K562 (cell line): ENCODE measurements around the gene ALG14. TPM values are rescaled to one million over a fixed set of nuclear protein-coding genes. Genes with fewer than 3 reads are reported as not detected.

ENCODE experiments used
- ATAC-seq: fragments of 200-7000 bp; cut with Tn5 transposase; 3 replicates; pipeline ENCODE4 v1.9.1; 2020; ENCODE audit warnings: moderate library complexity
- BruUV-seq: library from RNA; stranded (reverse); fragments of 400-500 nt; replicated peaks from 2 replicates; lab custom pipeline; 2021; lab: Mats Ljungman, UMichigan
- CTCF ChIA-PET: fragments of 300-600 bp; formaldehyde crosslinking; extraction: SDS; loops from one replicate; lab custom pipeline; 2021; ENCODE audit warnings: low intra/inter-chr PET ratio; lab: Yijun Ruan, JAX
- POLR2A ChIA-PET: fragments of 300-600, 350-650 bp; sonication (Branson Sonifier 250); formaldehyde crosslinking; extraction: SDS; loops from one replicate; lab custom pipeline; 2021; ENCODE audit warnings: antibody characterized with exemption, inconsistent platforms; lab: Yijun Ruan, JAX
- DNase-seq, 4 experiments: peaks; one replicate each; pipeline versions ENCODE4 v3.0.0 to v3.0.0-alpha.2; 2011 to 2018; ENCODE audit warnings: low spot score in 3 of 4, mixed read lengths in 3 of 4; ENCODE audit errors: extremely low read depth in 1 of 4
- FAIRE-seq: peaks from 2 replicates; lab custom pipeline; 2011; peaks lifted over from hg19 to GRCh38; lab: Jason Lieb, UNC
- H2AFZ ChIP-seq: 2 replicates; pipeline ENCODE4 v1.6.0; 2011; ENCODE audit warnings: low read depth, low read length, control low read depth, inconsistent platforms
- H3K27ac ChIP-seq: fragments of 200-600 bp; 3 replicates; pipeline ENCODE4 v1.8.0; 2011; ENCODE audit warnings: low read depth, mild to moderate bottlenecking, control low read depth, inconsistent platforms, low read length, moderate library complexity, mixed read lengths; ENCODE audit errors: extremely low read depth
- H3K27me3 ChIP-seq, 2 experiments: fragments of 300-600 bp in 1 of 2; 2 replicates in 1 of 2; 3 replicates in 1 of 2; pipeline versions ENCODE4 v1.6.0 to v1.8.0; 2011; ENCODE audit warnings: inconsistent platforms in 2 of 2, low read length in 2 of 2, mild to moderate bottlenecking in 1 of 2, mixed read lengths in 1 of 2, moderate library complexity in 1 of 2; ENCODE audit not compliant: control insufficient read depth in 2 of 2, insufficient read depth in 2 of 2
- H3K36me3 ChIP-seq: fragments of 300-600 bp; 3 replicates; pipeline ENCODE4 v1.8.0; 2011; ENCODE audit warnings: mild to moderate bottlenecking, low read length, inconsistent platforms; ENCODE audit not compliant: control insufficient read depth, insufficient read depth
- H3K4me1 ChIP-seq, 2 experiments: fragments of 200-600 bp in 1 of 2; replicated peaks in 1 of 2; 2 replicates in 1 of 2; 3 replicates in 1 of 2; pipeline versions ENCODE4 v1.5.1 to v1.8.0; 2011; ENCODE audit warnings: inconsistent platforms in 2 of 2, low read length in 2 of 2, mild to moderate bottlenecking in 1 of 2, mixed read lengths in 1 of 2, moderate library complexity in 1 of 2; ENCODE audit not compliant: control insufficient read depth in 2 of 2, insufficient read depth in 2 of 2
- H3K4me2 ChIP-seq: 2 replicates; pipeline ENCODE4 v1.6.1; 2011; ENCODE audit warnings: low read length, control low read depth, inconsistent platforms, mixed read lengths; ENCODE audit not compliant: insufficient read depth
- H3K4me3 ChIP-seq: fragments of 200-600 bp; sonication (generic), shearing (Covaris generic); 2 replicates; pipeline ENCODE4 v1.5.1; 2016; ENCODE audit warnings: control low read depth, inconsistent platforms
- H3K79me2 ChIP-seq: fragments of 200-600 bp; 3 replicates; pipeline ENCODE4 v1.8.0; 2011; ENCODE audit warnings: low read length, inconsistent platforms; ENCODE audit not compliant: control insufficient read depth, insufficient read depth
- H3K9ac ChIP-seq, 2 experiments: 2 replicates each; pipeline versions ENCODE4 v1.6.0 to v1.6.1; 2011; ENCODE audit warnings: low read depth in 2 of 2, low read length in 2 of 2, control low read depth in 1 of 2, inconsistent platforms in 1 of 2, mild to moderate bottlenecking in 1 of 2, mixed read lengths in 1 of 2; ENCODE audit not compliant: insufficient read depth in 1 of 2
- H3K9me1 ChIP-seq: one replicate; pipeline ENCODE4 v1.6.0; 2011; ENCODE audit warnings: inconsistent platforms, mild to moderate bottlenecking, low read length, moderate library complexity; ENCODE audit not compliant: control insufficient read depth, insufficient read depth
- H3K9me3 ChIP-seq: replicated peaks from 2 replicates; pipeline ENCODE4 v1.5.1; 2011; ENCODE audit warnings: low read depth, low read length, inconsistent platforms; ENCODE audit not compliant: control insufficient read depth, insufficient read depth
- H4K20me1 ChIP-seq: replicated peaks from 2 replicates; pipeline ENCODE4 v1.6.1; 2011; ENCODE audit warnings: low read length, inconsistent platforms, mixed read lengths; ENCODE audit not compliant: control insufficient read depth, insufficient read depth
- CC2D1A ChIP-seq: fragments of 450-650 bp; IDR thresholded peaks from 2 replicates; pipeline ENCODE4 v1.6.1; 2017; ENCODE audit warnings: mild to moderate bottlenecking
- GTF2A2 ChIP-seq: IDR thresholded peaks from 2 replicates; pipeline ENCODE4 v1.6.1; 2016; ENCODE audit warnings: mild to moderate bottlenecking, missing genetic modification characterization, missing compliant biosample characterization
- GTF2E2 ChIP-seq: fragments of 200-800 bp; sonication (Bioruptor generic); IDR thresholded peaks from 2 replicates; pipeline ENCODE4 v1.6.1; 2016; ENCODE audit warnings: missing genetic modification characterization, missing compliant biosample characterization
- HLTF ChIP-seq: fragments of 450-650 bp; IDR thresholded peaks from 2 replicates; pipeline ENCODE4 v1.6.1; 2016
- ILF3 ChIP-seq: fragments of 450-650 bp; IDR thresholded peaks from 2 replicates; pipeline ENCODE4 v1.6.1; 2018; ENCODE audit warnings: antibody characterized with exemption, mild to moderate bottlenecking, moderate library complexity, borderline replicate concordance
- KDM2B ChIP-seq: fragments of 250-450 bp; sonication (Bioruptor Pico); IDR thresholded peaks from 2 replicates; pipeline ENCODE4 v1.8.0; 2021; ENCODE audit warnings: mild to moderate bottlenecking, moderate library complexity
- KLF6 ChIP-seq: fragments of 250-450 bp; sonication (Bioruptor Pico); IDR thresholded peaks from 2 replicates; pipeline ENCODE4 v1.4.0; 2020; ENCODE audit warnings: mild to moderate bottlenecking, moderate library complexity, borderline replicate concordance
- RUNX1 ChIP-seq: sonication (generic); IDR thresholded peaks from 2 replicates; pipeline ENCODE4 v1.6.1; 2016; ENCODE audit warnings: antibody characterized with exemption, low read depth
- ZEB2 ChIP-seq: fragments of 450-650 bp; IDR thresholded peaks from 2 replicates; pipeline ENCODE4 v1.6.1; 2016
- WGBS: fragments of 100-300 bp; shearing (Covaris generic); methylation state at CpG from one replicate; pipeline ENCODE4 v1.1.6; 2016; ENCODE audit warnings: low coverage, mixed read lengths; ENCODE audit not compliant: insufficient coverage; ENCODE audit errors: missing lambda C conversion rate; 5-methylcytosine and 5-hydroxymethylcytosine counted together
- in situ Hi-C: fragments of 300-500 bp; cut with MboI; formaldehyde crosslinking; loops from 4 replicates; pipeline ENCODE4 v1.15.0; 2018; ENCODE audit warnings: inconsistent platforms, mixed read lengths
- intact Hi-C: fragments of 100-400 bp; cut with micrococcal nuclease; formaldehyde crosslinking; loops from 2 replicates; pipeline ENCODE4 v1.14.2; 2022
- polyA plus RNA-seq, 8 experiments: library from polyadenylated mRNA; depleted of rRNA in 4 of 8; stranded (reverse) in 5 of 8; unstranded in 3 of 8; fragments of >200 nt; fragmentation: Nextera tagmentation in 2 of 8; fragmentation: Illumina TruSeq in 1 of 8; extraction: Ambion mirVana in 2 of 8; extraction: Trizol in 1 of 8; gene quantifications; 2 replicates each; pipeline versions ENCODE4 v1.2.1 to v1.2.3, GENCODE V29; 2011 to 2014; ENCODE audit warnings: inconsistent platforms in 1 of 8, missing spikeins in 1 of 8
- total RNA-seq, 7 experiments: library from RNA; depleted of rRNA in 6 of 7; stranded (reverse); fragments of >200 nt in 6 of 7; fragmentation: Illumina TruSeq in 2 of 7; extraction: Trizol in 2 of 7; gene quantifications; 2 replicates each; pipeline versions ENCODE4 v1.2.1 to v1.2.3, GENCODE V29; 2011 to 2021; ENCODE audit warnings: low replicate concordance in 1 of 7
- TF ChIP-seq, protein P1 (sequence below): fragments of 250-450 bp; sonication (Bioruptor Pico); IDR thresholded peaks from 2 replicates; pipeline ENCODE4 v1.4.0; 2020

The ALG14 gene
- total and polyA plus RNA-seq, 9 of the 15 experiments (the other 6 are each of a cell fraction or from before 2014, with no cell fraction given) = 2.8 to 16.2 (median 4.9) TPM

DNA sequence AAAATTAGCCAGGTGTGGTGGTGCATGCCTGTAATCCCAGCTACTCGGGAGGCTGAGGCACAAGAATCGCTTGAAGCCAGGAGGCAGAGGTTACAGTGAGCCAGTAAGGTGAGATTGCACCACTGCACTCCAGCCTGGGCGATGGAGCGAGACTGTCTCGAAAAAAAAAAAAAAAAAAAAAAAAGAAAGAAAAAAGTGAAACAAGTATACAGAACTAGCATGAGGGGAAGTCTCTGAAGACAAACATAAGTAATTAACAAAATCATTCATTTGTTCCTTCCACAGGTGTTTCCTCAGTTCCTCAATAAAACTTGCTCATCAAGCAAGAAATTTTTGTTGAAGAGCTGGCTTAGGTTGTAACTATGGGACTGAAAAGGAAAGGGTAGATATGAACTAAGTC, 93.6 kb downstream of the ALG14 start:
- Histone ChIP-seq H3K79me2 (no peaks in the 10 kb centered on the region), H3K4me3 (no peak overlapping the region), H3K9ac (no peak overlapping the region), H3K9me1 (no peaks in the 10 kb centered on the region), H3K27me3 (peaks cover 5 to 6% of the 10 kb centered on the region in 2 experiments; a peak in 2 of 5 replicates), H3K4me2 (no peak overlapping the region), H3K9me3 (no peaks in the 10 kb centered on the region), H3K27ac (no peak overlapping the region), H3K36me3 (no peaks in the 10 kb centered on the region), H2AFZ (no peak overlapping the region), H4K20me1 (no peaks in the 10 kb centered on the region; the same call in 1 of the 2 replicates), H3K4me1 (no peaks in the 10 kb centered on the region)
- FAIRE-seq = no peak
- in situ Hi-C loops = no loop called here
- ChIA-PET CTCF (no interaction called here), POLR2A (no interaction called here)
- TF ChIP-seq GTF2E2 (tag) (no peak), ILF3 (no peak), KLF6 (no peak), KDM2B (CRISPR knock-in tag) (no peak), GTF2A2 (no peak)
- 16% methylated on average over 5 of the region's 5 CpGs for WGBS
- ATAC-seq = no peak
- DNase-seq = no peak
- intact Hi-C loops = no loop called here
- no TSS peak for BruUV-seq

DNA sequence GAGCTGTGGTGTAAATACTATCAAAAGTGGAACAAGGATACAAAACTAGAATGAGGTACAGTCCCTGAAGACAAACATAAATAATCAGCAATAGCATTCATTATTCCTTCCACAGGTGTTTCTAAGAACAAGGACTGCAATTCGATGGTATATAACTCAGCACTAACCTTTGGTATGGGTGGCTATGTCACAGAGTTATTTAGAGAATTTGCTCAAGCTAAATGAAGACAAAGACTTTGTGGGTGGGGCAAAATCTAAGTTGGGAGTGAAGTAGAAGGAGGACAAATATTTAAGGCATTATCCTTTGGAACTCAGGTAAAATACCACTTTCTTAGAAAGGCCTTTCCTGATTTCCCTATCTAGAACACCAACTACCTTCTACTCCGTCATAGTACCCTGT, 94.3 kb downstream of the ALG14 start:
- 5% methylated on average over 2 of the region's 2 CpGs for WGBS
- Histone ChIP-seq H3K4me2 (no peak overlapping the region), H3K9ac (no peak overlapping the region), H3K4me3 (no peak overlapping the region), H2AFZ (no peak overlapping the region), H3K9me3 (no peaks in the 10 kb centered on the region), H4K20me1 (no peaks in the 10 kb centered on the region; the same call in 1 of the 2 replicates)
- FAIRE-seq = no peak
- intact Hi-C loops = no loop called here
- in situ Hi-C loops = no loop called here
- ATAC-seq = no peak
- CTCF ChIA-PET = no interaction called here
- TF ChIP-seq CC2D1A = no peak
- no peak for TF ChIP-seq ZEB2
- TF ChIP-seq, protein P1, sequence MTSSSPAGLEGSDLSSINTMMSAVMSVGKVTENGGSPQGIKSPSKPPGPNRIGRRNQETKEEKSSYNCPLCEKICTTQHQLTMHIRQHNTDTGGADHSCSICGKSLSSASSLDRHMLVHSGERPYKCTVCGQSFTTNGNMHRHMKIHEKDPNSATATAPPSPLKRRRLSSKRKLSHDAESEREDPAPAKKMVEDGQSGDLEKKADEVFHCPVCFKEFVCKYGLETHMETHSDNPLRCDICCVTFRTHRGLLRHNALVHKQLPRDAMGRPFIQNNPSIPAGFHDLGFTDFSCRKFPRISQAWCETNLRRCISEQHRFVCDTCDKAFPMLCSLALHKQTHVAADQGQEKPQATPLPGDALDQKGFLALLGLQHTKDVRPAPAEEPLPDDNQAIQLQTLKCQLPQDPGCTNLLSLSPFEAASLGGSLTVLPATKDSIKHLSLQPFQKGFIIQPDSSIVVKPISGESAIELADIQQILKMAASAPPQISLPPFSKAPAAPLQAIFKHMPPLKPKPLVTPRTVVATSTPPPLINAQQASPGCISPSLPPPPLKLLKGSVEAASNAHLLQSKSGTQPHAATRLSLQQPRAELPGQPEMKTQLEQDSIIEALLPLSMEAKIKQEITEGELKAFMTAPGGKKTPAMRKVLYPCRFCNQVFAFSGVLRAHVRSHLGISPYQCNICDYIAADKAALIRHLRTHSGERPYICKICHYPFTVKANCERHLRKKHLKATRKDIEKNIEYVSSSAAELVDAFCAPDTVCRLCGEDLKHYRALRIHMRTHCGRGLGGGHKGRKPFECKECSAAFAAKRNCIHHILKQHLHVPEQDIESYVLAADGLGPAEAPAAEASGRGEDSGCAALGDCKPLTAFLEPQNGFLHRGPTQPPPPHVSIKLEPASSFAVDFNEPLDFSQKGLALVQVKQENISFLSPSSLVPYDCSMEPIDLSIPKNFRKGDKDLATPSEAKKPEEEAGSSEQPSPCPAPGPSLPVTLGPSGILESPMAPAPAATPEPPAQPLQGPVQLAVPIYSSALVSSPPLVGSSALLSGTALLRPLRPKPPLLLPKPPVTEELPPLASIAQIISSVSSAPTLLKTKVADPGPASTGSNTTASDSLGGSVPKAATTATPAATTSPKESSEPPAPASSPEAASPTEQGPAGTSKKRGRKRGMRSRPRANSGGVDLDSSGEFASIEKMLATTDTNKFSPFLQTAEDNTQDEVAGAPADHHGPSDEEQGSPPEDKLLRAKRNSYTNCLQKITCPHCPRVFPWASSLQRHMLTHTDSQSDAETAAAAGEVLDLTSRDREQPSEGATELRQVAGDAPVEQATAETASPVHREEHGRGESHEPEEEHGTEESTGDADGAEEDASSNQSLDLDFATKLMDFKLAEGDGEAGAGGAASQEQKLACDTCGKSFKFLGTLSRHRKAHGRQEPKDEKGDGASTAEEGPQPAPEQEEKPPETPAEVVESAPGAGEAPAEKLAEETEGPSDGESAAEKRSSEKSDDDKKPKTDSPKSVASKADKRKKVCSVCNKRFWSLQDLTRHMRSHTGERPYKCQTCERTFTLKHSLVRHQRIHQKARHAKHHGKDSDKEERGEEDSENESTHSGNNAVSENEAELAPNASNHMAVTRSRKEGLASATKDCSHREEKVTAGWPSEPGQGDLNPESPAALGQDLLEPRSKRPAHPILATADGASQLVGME = no peak
- TF ChIP-seq HLTF = no peak
- no peak for TF ChIP-seq RUNX1
- TF ChIP-seq, all 486 proteins: peak for 0
- Histone ChIP-seq H3K4me1 (no peaks in the 10 kb centered on the region), H3K79me2 (no peaks in the 10 kb centered on the region), H3K27ac (no peak overlapping the region), H3K27me3 (peaks cover 6% of the 10 kb centered on the region in 2 experiments; a peak in 3 of 5 replicates), H3K36me3 (no peaks in the 10 kb centered on the region), H3K9me1 (no peaks in the 10 kb centered on the region)
- DNase-seq = no peak
- POLR2A ChIA-PET = interaction anchor here (0.9 to 1.0 kb wide), 2 partner anchors 7 to 15 kb away, joined by 3 read pairs; no protein-coding TSS in a partner anchor
- BruUV-seq = no TSS peak
